Mesodermal cell (in vitro differentiated cells): Measurements from ENCODE around the gene NKX1-1.

ENCODE experiments used
- H3K27ac ChIP-seq: 2 replicates; pipeline ENCODE4 v1.7.0; 2013; ENCODE audit warnings: mild to moderate bottlenecking, low read depth, low read length, moderate library complexity; ENCODE audit not compliant: severe bottlenecking
- H3K36me3 ChIP-seq: 2 replicates; pipeline ENCODE4 v1.7.1; 2013; ENCODE audit warnings: mild to moderate bottlenecking, low read length, moderate library complexity; ENCODE audit not compliant: control insufficient read depth, insufficient read depth
- H3K4me1 ChIP-seq: one replicate; pipeline ENCODE4 v1.7.1; 2013; ENCODE audit warnings: mild to moderate bottlenecking, low read length; ENCODE audit not compliant: insufficient read depth, control insufficient read depth, poor library complexity, severe bottlenecking
- H3K4me3 ChIP-seq: 2 replicates; pipeline ENCODE4 v1.7.0; 2013; ENCODE audit warnings: low read length, control low read depth, mild to moderate bottlenecking; ENCODE audit not compliant: insufficient read depth, poor library complexity, severe bottlenecking; ENCODE audit errors: extremely low read depth
- H3K9me3 ChIP-seq: 2 replicates; pipeline ENCODE4 v1.7.1; 2013; ENCODE audit warnings: mild to moderate bottlenecking, low read length, moderate library complexity; ENCODE audit not compliant: control insufficient read depth
- WGBS, 2 experiments: methylation state at CpG; one replicate each; pipeline ENCODE4 v1.1.5; 2013; ENCODE audit warnings: missing lambda C conversion rate in 2 of 2; ENCODE audit not compliant: insufficient coverage in 2 of 2; 5-methylcytosine and 5-hydroxymethylcytosine counted together

The NKX1-1 gene

GRCh38 chr4:1354136-1354982, 51.9 kb downstream of the NKX1-1 start:
- H3K9me3 ChIP-seq: no peaks in the 10 kb centered on the region
- WGBS, 2 experiments: 85 to 93% methylated on average over 15 to 32 of the region's 36 CpGs
- no peaks in the 10 kb centered on the region for H3K4me1 ChIP-seq
- H3K27ac ChIP-seq: no peak overlapping the region
- peaks cover 53% of the 10 kb centered on the region for H3K36me3 ChIP-seq
- H3K4me3 ChIP-seq: no peak overlapping the region

GRCh38 chr4:1353186-1354055, 52.8 kb downstream of the NKX1-1 start:
- H3K9me3 ChIP-seq: no peaks in the 10 kb centered on the region
- H3K36me3 ChIP-seq: peaks cover 48% of the 10 kb centered on the region
- no peak overlapping the region for H3K27ac ChIP-seq
- no peaks in the 10 kb centered on the region for H3K4me1 ChIP-seq
- H3K4me3 ChIP-seq: no peak overlapping the region
- 96% methylated on average over 26 to 27 of the region's 30 CpGs for WGBS, 2 experiments
